Lower leg skin (tissue), 4 donors: Measurements from ENCODE around the gene VEGFC. TPM values are rescaled to one million over a fixed set of nuclear protein-coding genes. Genes with fewer than 3 reads are reported as not detected.

Source experiments
- DNase-seq, 2 donors: peaks; one replicate each; pipeline ENCODE4 v3.0.0-alpha.2; 2019; ENCODE audit warnings: low spot score in 2 of 2
- H3K4me3 ChIP-seq: fragments of 200-600 bp; sonication (generic); 2 replicates; pipeline ENCODE4 v1.5.1; 2017; ENCODE audit warnings: mild to moderate bottlenecking, low read depth; ENCODE audit not compliant: poor library complexity, severe bottlenecking
- POLR2A ChIP-seq, 2 donors: fragments of 450-650 bp; IDR thresholded peaks; one replicate each; pipeline ENCODE4 v1.6.1; 2016 to 2017; ENCODE audit warnings: antibody characterized with exemption in 2 of 2, mild to moderate bottlenecking in 1 of 2, moderate library complexity in 1 of 2
- WGBS, 2 donors: methylation state at CpG; one replicate each; pipeline ENCODE4 v1.1.5; 2018; 5-methylcytosine and 5-hydroxymethylcytosine counted together
- intact Hi-C: fragments of 100-400 bp; cut with DNase I; formaldehyde crosslinking; loops from one replicate; pipeline ENCODE4 v1.15.0; 2023; ENCODE audit warnings: low total_unique reads
- total RNA-seq, 4 donors: library from RNA; depleted of rRNA; stranded (reverse); fragments of >200 nt; gene quantifications; one replicate each; pipeline ENCODE4 v1.1.0, GENCODE V29; 2016
- TF ChIP-seq, protein P1 (sequence below), 3 donors: fragments of 450-650 bp; IDR thresholded peaks; one replicate each; pipeline ENCODE4 v1.5.1; 2016; ENCODE audit warnings: antibody characterized with exemption in 3 of 3, mild to moderate bottlenecking in 3 of 3, moderate library complexity in 2 of 3

VEGFC gene
- total RNA-seq, 4 donors from 2014 or later = 1.4 to 6.1 (median 3.2) TPM

DNA sequence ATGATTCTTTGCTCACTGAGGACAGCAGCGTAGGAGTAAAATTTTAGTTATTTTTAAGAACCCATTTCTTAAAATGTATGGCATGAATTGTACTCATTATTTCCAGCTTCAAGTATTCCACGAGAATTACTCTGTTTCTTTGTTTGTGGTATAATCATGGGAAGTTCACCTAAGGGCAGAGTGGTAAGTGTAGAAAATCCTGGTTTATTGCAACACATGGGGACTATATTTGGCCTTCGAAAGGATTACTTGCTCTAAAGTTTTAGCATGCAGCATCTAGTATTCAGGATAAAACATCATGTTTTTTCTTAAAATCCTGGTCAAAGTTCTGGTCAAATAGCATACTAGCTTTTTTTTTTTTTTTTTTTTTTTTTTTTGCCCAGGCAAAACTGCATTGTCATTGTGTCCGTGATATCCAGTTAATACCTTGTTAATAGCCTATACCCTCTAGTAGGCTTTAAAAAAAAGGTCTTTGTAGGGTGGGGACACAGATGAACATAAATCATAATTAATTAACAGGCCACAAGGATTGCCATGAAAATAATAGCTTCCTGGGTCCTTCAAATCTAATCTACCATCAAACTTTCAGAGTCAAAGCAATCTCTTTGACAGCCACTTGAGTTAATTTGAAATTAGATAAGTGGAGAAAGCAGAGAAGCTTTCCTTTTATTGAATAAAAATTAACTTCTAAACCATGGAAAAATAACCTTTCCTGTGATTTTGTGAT, 44.6 kb upstream of the VEGFC start:
- no peak overlapping the region for H3K4me3 ChIP-seq
- no peak for DNase-seq
- intact Hi-C loops = no loop called here
- WGBS, 2 donors = 68 to 73% methylated on average over 4 of the region's 4 CpGs
- TF ChIP-seq POLR2A (IDR thresholded peaks at IDR 0.05) = no peak
- TF ChIP-seq, protein P1, sequence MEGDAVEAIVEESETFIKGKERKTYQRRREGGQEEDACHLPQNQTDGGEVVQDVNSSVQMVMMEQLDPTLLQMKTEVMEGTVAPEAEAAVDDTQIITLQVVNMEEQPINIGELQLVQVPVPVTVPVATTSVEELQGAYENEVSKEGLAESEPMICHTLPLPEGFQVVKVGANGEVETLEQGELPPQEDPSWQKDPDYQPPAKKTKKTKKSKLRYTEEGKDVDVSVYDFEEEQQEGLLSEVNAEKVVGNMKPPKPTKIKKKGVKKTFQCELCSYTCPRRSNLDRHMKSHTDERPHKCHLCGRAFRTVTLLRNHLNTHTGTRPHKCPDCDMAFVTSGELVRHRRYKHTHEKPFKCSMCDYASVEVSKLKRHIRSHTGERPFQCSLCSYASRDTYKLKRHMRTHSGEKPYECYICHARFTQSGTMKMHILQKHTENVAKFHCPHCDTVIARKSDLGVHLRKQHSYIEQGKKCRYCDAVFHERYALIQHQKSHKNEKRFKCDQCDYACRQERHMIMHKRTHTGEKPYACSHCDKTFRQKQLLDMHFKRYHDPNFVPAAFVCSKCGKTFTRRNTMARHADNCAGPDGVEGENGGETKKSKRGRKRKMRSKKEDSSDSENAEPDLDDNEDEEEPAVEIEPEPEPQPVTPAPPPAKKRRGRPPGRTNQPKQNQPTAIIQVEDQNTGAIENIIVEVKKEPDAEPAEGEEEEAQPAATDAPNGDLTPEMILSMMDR (IDR thresholded peaks at IDR 0.05) = no peak

DNA sequence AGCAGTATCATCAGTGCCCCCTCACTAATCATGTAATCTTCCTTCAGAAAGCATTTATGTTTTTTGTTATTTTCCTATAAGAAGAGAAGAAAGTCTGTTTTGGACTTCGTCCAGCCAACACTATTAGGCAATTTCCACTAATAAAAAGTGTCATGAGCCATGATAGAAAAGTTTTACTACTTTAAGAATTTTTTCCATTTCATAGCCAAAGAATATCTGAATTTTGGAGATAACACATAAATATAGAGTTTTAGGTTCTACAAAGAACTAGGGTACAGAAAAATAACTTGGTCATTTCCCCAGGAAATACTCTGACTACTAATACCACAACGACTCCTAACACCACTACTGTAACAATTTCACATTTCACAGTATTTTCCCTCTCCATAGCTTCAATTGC, 41.8 kb upstream of the VEGFC start:
- no peak for TF ChIP-seq POLR2A (IDR thresholded peaks at IDR 0.05)
- TF ChIP-seq, protein P1 (IDR thresholded peaks at IDR 0.05) = no peak
- WGBS, 2 donors = 68 to 69% methylated on average over 2 of the region's 2 CpGs
- intact Hi-C loops = no loop called here
- no peak for DNase-seq
- H3K4me3 ChIP-seq = no peak overlapping the region

DNA sequence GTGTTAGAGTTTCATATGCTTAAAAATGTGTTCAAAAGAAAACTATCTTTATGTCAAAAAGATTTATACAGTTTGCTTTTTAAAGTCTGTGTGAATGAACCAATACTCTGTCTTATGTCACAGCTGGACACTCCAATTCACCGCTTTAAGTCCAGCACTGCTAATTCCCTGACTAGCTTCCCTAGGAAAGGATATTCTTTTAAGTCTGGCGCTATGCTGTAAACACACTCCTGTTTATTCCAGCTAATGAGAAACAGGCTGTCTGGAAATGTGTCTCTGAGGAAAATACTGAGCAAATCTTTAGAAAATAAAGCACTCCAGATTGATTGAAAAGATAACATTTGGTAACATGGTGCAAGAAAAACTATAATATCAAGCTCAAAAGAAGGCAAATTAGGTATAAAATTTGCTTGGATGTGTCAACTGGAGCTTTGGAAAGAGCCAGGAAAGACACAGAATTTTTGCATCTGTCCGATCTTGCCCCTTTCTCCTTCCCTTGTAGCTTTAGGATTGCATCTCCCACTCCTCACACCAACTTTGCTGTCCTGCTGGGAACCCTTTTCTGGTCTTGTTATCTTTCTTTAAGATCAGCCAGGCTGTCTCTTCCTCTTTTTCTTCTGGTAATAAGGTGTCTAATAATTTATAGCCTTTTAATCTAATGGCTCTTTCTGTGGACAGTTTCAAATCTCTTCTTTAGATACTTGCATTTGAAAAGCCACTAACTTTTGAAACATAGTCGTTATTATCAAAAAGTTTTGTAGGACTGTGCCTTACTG, 40.9 kb upstream of the VEGFC start:
- WGBS, 2 donors = 52 to 59% methylated on average over 4 of the region's 4 CpGs
- no peak overlapping the region for H3K4me3 ChIP-seq
- intact Hi-C loops = no loop called here
- TF ChIP-seq POLR2A (IDR thresholded peaks at IDR 0.05) = no peak
- TF ChIP-seq, protein P1 (IDR thresholded peaks at IDR 0.05) = no peak
- DNase-seq = no peak

DNA sequence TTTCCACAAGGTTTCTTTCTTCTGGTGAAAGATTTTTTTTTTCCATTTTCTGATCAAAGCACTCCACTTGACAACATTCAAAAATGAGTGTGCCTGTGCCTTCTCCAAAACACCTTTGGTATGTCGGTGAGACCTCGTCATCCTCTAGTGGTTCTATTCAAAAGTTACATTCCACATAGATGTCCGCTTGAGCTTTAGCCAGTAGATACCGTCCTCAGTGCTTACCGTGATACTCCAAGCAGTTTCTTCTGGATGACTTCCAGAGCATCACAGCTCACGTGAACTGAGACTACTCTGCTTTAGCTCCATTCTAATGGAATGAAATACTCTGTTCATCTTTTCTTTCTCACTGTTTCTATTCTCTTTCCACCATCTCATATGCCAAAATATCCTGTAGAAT, 38.2 kb upstream of the VEGFC start:
- intact Hi-C loops = no loop called here
- DNase-seq = no peak
- WGBS, 2 donors = 63 to 69% methylated on average over 6 of the region's 6 CpGs
- H3K4me3 ChIP-seq = no peak overlapping the region
- no peak for TF ChIP-seq POLR2A (IDR thresholded peaks at IDR 0.05)
- TF ChIP-seq, protein P1 (IDR thresholded peaks at IDR 0.05) = no peak

DNA sequence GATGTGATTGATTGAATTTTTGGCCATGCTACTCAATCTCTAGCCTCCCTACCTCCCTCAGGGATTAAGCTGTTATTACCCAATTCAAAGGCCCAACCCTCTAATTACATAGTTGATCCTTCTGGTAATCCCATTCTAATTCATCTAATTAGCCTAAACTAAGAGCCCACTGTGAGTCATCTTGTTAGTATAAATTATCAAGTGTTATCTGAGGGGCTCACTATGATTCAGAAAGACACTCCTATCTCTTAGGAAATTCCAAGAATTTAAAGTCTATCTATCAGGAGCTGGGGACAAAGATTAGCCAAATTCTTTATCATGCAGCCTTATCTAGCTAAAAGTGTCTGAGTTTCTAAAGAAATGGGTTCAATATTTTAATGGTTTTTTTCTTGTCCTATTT, 32.9 kb upstream of the VEGFC start:
- no peak overlapping the region for H3K4me3 ChIP-seq
- TF ChIP-seq, protein P1 (IDR thresholded peaks at IDR 0.05) = no peak
- no peak for TF ChIP-seq POLR2A (IDR thresholded peaks at IDR 0.05)
- intact Hi-C loops = no loop called here
- no peak for DNase-seq
